Liver (tissue), 3 donors: Measurements from ENCODE around the gene TENT4B.

ENCODE experiments used
- EGR1 ChIP-seq, 2 donors: IDR thresholded peaks; 2 replicates each; pipeline ENCODE4 v1.6.1; 2016 to 2018; ENCODE audit warnings: antibody characterized with exemption in 2 of 2, low read depth in 2 of 2
- FOXA1 ChIP-seq: IDR thresholded peaks from 2 replicates; pipeline ENCODE4 v1.6.1; 2016; ENCODE audit warnings: antibody characterized with exemption
- FOXA2 ChIP-seq: IDR thresholded peaks from 2 replicates; pipeline ENCODE4 v1.6.1; 2016; ENCODE audit warnings: antibody characterized with exemption
- GABPA ChIP-seq, 2 donors: IDR thresholded peaks in 1 of 2; conservative IDR thresholded peaks in 1 of 2; 2 replicates each; pipeline ENCODE4 v1.6.1; 2016; ENCODE audit warnings: antibody characterized with exemption in 2 of 2, mild to moderate bottlenecking in 1 of 2, moderate library complexity in 1 of 2
- NR2F2 ChIP-seq: IDR thresholded peaks from 2 replicates; pipeline ENCODE4 v1.6.1; 2016; ENCODE audit warnings: antibody characterized with exemption
- RAD21 ChIP-seq, 2 donors: IDR thresholded peaks; 2 replicates each; pipeline ENCODE4 v1.6.1; 2016; ENCODE audit warnings: antibody characterized with exemption in 2 of 2, mild to moderate bottlenecking in 2 of 2
- RXRA ChIP-seq, 2 donors: IDR thresholded peaks; 2 replicates each; pipeline ENCODE4 v1.6.1; 2017 to 2018; ENCODE audit warnings: antibody characterized with exemption in 2 of 2, mild to moderate bottlenecking in 1 of 2
- TAF1 ChIP-seq: conservative IDR thresholded peaks from 2 replicates; pipeline ENCODE4 v1.6.1; 2016; ENCODE audit warnings: antibody characterized with exemption, mild to moderate bottlenecking
- YY1 ChIP-seq: IDR thresholded peaks from 2 replicates; pipeline ENCODE4 v1.6.1; 2016; ENCODE audit warnings: antibody characterized with exemption, mild to moderate bottlenecking
- TF ChIP-seq, protein P1 (sequence below): fragments of 150-350 bp; IDR thresholded peaks from 2 replicates; pipeline ENCODE4 v1.5.1; 2017; ENCODE audit warnings: improper control_type of control experiment, low read depth, low read length; ENCODE audit not compliant: missing input control
- TF ChIP-seq, protein P2 (sequence below): IDR thresholded peaks from 2 replicates; pipeline ENCODE4 v1.6.1; 2016; ENCODE audit warnings: antibody characterized with exemption, mild to moderate bottlenecking
- TF ChIP-seq, protein P3 (sequence below): IDR thresholded peaks from 2 replicates; pipeline ENCODE4 v1.6.1; 2016; ENCODE audit warnings: antibody characterized with exemption
- donor health status: healthy.
- donor health status: healthy.

DNA sequence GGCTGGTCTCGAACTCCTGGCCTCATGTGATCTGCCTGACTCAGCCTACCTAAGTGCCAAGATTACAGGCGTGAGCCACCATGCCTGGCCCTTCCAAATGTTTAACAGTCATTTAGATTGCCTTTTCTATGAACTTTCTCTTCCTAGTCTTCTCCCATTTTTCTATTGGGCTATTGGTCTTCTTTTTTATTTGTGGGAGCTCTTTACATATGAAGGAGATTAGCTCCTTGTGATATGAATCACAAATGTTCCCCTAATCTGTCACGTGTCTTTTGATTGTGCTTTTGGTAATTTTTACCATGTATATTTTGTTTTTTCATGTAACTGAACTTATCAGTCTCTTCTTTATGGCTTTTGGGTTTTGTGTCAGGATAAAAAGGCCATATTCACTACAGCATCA lies 125.1 kb downstream of the TENT4B start:
- TF ChIP-seq, protein P1, sequence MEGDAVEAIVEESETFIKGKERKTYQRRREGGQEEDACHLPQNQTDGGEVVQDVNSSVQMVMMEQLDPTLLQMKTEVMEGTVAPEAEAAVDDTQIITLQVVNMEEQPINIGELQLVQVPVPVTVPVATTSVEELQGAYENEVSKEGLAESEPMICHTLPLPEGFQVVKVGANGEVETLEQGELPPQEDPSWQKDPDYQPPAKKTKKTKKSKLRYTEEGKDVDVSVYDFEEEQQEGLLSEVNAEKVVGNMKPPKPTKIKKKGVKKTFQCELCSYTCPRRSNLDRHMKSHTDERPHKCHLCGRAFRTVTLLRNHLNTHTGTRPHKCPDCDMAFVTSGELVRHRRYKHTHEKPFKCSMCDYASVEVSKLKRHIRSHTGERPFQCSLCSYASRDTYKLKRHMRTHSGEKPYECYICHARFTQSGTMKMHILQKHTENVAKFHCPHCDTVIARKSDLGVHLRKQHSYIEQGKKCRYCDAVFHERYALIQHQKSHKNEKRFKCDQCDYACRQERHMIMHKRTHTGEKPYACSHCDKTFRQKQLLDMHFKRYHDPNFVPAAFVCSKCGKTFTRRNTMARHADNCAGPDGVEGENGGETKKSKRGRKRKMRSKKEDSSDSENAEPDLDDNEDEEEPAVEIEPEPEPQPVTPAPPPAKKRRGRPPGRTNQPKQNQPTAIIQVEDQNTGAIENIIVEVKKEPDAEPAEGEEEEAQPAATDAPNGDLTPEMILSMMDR, result no peak
- no peak for TF ChIP-seq RAD21 (IDR thresholded peaks at IDR 0.05)
- TF ChIP-seq GABPA (IDR thresholded peaks at IDR 0.05 in 1 of 2, conservative IDR thresholded peaks at IDR 0.05 in 1 of 2), result no peak
- TF ChIP-seq, protein P2, sequence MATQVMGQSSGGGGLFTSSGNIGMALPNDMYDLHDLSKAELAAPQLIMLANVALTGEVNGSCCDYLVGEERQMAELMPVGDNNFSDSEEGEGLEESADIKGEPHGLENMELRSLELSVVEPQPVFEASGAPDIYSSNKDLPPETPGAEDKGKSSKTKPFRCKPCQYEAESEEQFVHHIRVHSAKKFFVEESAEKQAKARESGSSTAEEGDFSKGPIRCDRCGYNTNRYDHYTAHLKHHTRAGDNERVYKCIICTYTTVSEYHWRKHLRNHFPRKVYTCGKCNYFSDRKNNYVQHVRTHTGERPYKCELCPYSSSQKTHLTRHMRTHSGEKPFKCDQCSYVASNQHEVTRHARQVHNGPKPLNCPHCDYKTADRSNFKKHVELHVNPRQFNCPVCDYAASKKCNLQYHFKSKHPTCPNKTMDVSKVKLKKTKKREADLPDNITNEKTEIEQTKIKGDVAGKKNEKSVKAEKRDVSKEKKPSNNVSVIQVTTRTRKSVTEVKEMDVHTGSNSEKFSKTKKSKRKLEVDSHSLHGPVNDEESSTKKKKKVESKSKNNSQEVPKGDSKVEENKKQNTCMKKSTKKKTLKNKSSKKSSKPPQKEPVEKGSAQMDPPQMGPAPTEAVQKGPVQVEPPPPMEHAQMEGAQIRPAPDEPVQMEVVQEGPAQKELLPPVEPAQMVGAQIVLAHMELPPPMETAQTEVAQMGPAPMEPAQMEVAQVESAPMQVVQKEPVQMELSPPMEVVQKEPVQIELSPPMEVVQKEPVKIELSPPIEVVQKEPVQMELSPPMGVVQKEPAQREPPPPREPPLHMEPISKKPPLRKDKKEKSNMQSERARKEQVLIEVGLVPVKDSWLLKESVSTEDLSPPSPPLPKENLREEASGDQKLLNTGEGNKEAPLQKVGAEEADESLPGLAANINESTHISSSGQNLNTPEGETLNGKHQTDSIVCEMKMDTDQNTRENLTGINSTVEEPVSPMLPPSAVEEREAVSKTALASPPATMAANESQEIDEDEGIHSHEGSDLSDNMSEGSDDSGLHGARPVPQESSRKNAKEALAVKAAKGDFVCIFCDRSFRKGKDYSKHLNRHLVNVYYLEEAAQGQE, result no peak
- no peak for TF ChIP-seq RXRA (IDR thresholded peaks at IDR 0.05)
- no peak for TF ChIP-seq TAF1
- TF ChIP-seq EGR1 (IDR thresholded peaks at IDR 0.05; ENCODE audit: low read depth in 2 of 2), result no peak
- no peak for TF ChIP-seq FOXA2
- no peak for TF ChIP-seq NR2F2
- TF ChIP-seq, protein P3, sequence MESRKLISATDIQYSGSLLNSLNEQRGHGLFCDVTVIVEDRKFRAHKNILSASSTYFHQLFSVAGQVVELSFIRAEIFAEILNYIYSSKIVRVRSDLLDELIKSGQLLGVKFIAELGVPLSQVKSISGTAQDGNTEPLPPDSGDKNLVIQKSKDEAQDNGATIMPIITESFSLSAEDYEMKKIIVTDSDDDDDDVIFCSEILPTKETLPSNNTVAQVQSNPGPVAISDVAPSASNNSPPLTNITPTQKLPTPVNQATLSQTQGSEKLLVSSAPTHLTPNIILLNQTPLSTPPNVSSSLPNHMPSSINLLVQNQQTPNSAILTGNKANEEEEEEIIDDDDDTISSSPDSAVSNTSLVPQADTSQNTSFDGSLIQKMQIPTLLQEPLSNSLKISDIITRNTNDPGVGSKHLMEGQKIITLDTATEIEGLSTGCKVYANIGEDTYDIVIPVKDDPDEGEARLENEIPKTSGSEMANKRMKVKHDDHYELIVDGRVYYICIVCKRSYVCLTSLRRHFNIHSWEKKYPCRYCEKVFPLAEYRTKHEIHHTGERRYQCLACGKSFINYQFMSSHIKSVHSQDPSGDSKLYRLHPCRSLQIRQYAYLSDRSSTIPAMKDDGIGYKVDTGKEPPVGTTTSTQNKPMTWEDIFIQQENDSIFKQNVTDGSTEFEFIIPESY, result no peak
- TF ChIP-seq FOXA1, result no peak
- no peak for TF ChIP-seq YY1
